Activated T-cell treated with anti-CD3 and anti-CD28 coated beads, Interleukin-2, amount 50 U/mL, for 48 hours (primary cell): ENCODE data around the gene IGFBPL1.
"Not testable (repeated sequence)": the region's sequence is repeated elsewhere in the genome, so short reads cannot be mapped to it uniquely, and the experiment has no call there.

ENCODE experiments used
- DNase-seq, 2 experiments: peaks; one replicate each; pipeline ENCODE4 v3.0.0-alpha.2; 2020

Gene IGFBPL1

DNA sequence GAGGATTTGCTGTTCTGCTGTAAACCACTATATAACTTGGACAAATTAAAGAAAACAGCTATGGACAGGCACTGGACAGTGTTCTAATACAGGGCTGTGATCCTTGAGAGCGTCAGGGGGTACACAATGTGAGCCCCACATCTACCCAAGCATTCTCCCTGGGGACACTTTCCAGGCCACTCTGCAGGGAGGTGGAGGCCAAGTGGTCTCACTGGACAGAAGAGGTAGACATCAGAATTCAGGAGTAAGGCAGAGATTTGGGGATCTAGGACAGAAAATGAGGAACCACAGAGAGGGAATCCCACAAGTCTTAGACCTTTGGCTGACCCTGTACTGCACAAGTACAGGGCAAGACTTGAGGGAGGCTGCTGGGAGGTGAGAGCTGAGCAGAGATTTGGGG is 3.8 kb upstream of the IGFBPL1 start:
- DNase-seq: no peak

DNA sequence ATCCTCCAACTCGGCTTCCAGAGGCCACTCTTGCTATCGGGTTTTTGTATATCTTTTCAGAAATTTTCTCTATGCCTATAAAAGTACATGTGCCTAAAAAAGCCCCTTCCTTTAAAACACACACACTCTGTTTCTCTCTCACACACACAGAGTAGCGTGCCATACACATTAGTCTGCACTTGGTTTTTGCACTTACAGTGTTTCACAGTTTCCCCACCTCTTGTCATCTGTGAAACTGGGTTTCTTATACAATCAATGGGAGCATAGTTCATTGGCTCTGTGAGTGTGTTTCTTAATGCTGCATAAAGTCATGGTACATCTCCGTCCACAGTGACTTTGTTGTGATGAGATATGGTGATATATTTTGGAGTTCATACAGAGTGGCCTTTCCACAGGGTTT is 664 bp upstream of the IGFBPL1 start:
- DNase-seq: no peak

DNA sequence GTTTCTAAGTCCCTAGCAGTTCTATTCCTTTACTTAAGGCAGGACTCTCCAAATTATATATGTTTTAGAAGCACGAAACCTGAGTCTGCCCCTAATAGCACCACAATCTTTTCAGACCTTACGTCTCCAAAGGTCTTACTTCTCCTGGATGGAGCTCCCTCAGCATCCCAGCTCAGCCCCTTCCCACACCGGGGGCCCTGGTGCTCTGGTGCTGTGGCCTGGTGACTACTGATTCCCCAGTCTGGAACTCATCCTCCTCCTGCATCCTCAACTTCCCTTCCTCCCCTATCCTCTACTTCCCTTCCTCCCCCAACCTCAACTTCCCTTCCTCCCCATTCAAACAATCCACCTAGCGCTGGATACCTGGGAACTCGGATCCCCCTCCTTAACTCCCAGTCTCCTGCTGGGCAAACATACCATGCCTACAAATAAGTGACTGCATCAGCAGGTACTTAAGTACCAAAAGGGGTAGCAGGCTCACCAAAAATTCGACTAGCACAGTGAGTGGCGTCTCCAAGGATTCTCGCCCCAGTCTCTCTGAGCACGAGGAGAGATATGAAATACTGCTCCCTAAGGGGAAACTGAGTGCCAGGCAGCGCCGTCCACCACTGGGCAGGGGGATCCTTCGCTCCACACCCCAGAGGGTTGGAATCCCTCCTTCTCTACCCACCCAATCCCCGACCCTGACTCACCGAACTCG is 831 bp downstream of the IGFBPL1 start:
- no peak for DNase-seq

DNA sequence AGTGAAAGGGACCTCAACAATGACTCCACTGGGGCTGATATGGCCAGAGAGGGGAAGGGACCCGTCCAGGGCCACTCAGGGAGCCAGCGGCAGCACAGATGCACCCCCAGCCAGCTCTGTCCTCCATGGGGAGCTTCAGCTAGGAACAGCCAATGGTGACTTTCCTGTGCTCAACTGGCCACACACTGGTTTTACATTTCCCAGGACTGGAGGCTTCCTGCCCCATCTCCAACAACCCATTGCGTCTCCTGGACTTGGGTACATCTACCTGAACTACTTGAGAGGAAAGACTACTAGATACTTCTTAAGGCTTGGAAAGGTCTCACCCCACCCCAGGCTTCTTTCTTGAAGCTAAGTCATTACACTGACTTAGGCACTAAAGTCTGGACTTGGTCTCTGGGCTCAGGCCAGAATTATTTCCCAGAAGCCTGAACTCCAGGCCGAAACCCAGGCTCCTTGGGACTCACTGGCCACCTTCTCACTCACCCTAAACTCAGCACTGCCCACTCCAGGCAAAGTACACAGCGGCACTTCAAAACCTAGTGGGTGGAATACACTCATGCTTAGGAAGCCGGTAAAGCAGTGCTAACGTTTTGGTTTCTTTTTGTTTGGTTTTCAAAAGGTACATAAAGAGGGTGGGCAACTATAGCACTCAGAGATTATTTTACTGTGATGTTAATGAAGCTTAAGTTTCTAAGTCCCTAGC is 1.5 kb downstream of the IGFBPL1 start:
- DNase-seq: no peak

DNA sequence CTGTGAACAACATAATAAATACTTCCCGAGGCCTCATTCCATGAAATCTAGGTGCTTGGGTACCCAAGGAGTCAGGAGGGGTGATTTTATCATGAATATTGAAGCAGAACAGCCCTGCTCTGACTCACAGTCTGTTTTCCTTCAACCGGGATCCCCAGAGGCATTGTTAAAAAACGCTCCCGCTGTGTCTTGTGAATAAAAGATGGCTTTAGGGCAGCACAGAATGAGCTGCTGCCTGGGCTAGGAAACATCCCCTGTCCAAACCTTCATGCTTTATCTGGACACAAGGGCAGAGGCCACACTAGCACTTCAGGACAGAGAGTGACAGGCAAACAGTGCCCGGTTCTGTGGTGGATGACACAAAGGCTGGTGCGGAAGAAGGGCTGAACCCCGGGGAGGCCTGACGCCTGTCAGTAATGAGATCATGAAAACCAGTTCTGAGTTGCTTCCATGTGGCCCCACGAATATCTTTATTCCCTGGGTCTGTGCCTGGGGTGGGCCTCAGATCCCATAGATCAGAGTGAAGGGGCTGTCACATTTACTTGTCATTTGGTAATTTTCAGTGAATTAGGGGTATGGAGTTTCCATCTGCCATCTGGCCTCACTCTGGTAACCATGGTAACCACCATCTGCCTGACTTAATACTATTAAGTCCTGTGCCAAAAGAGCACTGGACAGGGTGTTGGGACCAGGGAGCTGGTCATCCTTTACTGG is 2.6 kb downstream of the IGFBPL1 start:
- DNase-seq: no peak

DNA sequence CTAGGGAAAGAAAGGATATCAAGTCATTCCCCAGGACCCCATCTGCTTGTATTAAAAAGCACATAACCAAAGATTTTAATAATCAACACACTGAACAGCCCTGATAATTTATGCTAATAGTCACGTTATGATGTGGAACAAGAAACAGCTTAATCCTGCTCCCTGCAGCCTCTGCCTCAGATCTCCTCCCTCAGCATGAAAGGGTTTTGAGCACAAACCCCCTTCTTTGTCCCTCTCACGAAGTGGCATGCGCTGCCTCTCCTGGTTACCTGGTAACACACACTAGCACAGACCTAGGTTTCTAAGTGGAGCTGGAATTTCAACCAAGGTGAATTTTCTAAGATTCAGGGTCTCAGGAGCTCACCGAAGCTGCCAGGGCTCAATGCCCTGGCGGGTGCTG is 5.1 kb downstream of the IGFBPL1 start:
- no peak for DNase-seq

DNA sequence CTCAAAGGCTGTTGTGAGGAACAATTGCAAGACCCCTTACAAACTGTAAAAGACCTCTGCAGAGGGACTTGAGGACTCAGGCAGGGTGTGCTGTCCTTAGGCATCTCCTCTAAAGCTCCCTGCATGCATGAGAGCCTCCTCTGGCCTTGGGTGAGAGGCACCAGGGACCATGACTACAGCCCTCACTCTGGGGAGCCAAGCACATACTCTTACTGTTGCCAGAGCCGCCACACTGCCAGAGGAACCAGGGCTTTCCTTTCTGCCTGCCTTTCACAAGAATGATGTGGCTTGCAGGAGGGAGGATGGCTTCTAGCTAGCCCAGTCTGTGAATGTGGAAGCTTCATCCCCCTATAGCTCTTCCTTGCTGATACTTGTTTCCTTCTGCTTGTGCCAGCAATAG is 5.9 kb downstream of the IGFBPL1 start:
- DNase-seq: no peak

DNA sequence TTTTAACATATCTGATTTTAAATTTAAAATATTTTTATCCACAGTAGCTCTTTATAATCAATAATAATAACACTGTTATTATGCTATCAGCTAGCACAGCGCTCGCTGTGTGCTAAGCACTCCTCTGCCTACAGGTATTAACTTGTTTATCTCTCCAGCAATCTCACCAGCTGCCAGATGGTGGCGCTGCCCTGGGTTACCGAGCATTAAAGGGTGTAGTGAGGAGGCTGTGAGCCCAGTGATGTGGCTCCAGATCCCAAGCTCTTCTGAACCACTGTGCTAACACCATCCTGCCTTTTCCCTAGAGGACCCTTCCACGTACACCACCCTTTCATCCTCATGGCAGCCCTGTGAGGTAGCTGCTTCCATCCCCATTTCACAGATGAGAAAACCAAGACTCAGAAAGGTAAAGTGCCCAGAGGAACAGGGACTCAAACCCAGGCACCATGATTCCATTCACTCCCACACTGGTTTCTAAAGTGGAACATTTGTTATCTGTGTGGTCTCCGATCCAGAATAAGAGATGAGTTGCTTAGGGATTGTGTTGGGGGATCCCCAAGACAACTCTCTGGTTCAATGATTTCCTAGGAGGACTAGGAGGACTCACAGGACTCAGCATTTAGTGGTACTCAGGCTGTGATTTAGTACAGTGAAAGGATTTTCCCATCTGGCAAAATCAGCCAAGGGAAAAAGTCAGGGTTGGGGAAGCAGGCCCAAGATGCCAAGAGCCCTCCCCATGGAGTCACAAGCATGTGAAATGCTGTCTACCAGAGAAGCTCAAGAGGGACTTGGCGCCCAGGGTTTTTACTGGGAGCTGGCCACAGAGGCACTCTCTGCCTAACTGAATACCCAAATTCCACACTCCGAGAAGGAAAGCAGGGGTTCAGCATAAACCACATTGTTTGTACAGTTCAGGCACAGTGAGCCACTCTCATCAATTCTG is 7.0 kb downstream of the IGFBPL1 start:
- DNase-seq: peak; percentile 74 to 75

DNA sequence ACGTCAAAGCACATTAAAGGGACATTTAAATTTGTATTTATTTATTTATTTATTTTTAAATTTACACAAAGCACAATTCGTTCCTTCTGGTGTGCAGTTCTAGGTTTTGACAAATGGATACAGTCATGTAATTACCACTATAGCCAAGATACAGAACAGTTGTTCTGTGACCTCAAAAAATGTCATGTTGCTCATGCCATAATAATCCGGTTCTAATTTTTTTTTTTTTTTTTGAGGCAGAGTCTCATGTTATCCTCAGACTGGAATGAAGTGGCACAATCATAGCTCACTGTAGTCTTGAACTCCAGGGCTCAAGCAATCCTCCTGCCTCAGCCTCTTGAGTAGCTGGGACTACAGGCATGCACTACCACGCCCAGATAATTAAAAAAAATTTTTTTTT is 7.8 kb downstream of the IGFBPL1 start:
- no peak for DNase-seq

DNA sequence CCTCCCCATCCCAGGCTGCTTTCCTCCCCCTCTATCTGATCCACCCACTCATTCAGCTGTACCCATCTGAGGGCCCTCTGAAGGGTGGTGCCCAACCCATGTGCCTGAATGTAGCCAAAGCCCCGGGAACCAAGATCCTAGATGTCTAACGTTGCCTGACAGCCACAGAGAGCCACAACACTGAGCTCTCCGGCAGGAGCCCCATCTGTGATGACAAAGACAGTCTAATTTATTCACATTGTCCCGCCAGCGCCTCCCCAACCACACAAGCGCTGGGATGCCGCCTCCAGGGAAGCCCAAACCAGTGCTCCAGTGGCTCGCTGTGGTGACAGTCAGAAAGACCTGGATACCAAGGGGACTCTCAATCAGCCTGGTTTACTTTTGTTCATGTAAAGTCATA is 8.4 kb downstream of the IGFBPL1 start:
- DNase-seq: no peak

DNA sequence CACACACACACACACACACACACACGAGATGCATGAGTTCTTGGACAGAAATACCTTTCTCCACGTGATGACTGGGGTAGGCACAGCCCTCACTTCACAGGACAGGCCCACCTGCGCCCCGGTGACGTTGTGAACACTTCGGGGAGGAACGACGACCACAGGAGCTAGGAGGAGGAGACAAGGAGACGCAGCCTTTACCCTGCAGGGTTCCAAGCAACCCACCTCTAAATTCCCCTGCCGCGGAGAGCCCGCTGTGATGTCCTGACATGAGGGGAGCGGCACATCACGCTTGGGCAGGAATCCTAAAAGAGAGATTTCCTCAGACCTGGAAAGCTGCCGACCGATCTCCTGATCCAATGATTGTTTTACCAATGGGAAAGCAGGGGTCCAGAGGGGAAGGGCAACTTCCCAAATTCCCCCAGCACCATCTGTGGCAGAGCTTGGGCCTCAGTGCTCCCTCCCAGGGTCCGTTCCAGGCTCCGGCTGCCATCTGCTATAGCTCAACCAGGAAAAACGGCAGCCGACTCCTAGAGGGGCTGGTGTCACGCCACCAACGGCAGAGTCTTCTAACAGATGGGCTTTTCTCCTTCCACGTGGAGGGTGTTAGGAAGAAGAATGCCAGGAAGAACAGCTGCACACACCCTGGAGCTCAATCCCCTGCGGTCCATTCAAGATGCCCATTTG is 10.1 kb downstream of the IGFBPL1 start:
- DNase-seq: no peak

DNA sequence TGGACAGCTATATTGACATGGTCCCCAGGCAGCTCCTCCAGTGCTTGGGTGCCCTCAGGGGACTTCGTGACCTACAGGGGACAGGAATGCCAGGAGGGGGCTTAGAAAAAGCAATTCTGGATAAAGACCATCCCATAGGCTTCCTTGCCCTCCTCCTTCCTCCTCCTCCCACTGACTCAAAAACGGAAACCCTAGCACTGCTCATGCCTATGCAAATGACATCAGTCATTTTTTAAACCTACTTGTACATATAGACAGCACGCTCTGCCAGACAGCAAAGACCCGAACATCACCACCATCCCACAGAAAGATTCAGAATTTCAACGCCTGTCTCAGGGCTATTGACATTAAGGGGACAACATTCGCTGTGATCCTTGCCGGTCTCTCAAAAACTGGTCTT is 11.0 kb downstream of the IGFBPL1 start:
- DNase-seq: no peak

DNA sequence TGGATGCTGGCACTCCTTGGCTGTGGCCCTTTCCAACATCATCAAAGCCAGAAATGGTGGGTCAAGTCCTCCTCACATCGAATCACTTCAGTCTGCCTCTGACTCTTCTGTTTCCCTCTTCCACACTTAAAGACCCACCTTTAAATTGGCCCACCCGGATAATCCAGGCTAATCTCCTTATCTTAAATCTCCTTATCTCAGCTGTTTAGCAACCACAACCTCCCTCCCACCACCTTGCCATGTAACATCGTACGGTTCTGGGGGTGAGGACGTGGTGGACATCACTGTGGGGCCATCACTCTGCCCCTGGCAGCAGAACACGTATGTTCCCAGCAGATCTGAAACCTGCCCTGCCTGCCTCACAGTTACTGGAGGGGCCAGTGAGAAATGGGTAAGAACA is 11.5 kb downstream of the IGFBPL1 start:
- no peak for DNase-seq

DNA sequence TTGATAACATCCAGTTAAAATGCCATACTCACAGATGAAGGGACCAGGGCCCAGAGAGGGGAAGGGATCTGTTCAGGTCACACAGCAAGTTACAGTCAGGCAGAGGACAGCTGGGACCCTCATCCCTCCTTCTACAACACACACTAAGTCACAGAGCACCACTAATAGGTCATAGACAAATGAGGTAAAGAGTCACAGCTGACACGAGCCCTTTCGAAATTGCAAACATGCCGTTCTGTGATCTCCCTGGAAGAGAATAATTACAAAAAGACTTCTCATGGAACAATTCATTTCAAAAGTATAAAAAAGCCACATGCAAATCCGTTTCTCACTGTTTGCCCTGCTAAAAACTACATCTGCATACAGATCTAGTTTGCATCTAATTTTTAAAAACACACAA is 15.5 kb downstream of the IGFBPL1 start:
- DNase-seq: no peak

DNA sequence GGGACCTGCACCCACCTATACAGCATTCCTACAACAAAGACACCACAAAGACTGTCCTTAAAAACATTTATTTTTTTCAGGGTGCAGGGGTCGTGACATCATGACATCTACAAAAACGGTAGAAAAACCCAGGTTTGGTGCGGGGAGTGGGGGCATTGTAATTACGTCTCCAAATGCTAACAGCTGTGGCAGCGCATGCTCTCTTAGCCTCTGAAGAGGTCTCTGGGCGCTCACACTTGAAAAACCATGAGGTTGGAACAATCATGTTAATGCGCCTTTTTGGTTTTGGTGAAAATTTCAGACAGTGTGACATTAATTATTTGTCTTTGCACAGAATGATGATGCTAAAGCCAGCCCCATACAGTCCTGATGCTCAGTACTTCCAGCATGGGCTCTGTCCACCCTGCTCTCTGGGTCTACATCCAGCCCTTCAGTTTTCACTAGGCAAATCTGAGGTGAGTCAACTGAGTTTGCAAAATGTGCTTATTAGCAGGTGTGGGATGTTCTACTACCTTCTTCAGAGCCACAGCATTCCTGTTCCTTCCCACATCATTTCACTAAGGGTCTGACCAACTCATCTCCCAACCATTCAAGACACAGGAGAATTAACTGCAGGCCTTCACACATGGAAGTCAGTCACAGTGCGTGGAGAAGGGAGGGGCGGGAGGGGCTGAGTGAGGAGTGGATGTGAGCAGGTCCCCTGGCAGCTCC is 17.6 kb downstream of the IGFBPL1 start:
- no peak for DNase-seq

DNA sequence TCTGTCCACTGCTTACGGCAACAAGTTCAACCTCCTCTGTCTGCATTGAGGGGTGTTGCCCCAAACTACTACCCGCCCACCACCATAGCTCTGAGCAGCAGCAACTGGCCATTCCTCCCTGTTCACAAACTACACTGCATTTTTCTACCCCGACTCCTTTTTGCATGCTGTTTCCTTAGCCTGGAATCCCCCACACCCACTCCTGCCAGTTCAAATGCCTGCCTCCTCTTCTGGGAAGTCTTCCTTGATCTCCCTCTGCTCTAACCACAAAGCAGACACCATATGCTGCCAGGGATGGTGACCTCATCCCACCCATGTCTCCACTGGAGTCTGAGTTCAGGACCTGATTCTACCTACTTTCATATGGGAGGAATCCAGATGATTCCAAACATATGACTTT is 18.5 kb downstream of the IGFBPL1 start:
- DNase-seq: no peak

DNA sequence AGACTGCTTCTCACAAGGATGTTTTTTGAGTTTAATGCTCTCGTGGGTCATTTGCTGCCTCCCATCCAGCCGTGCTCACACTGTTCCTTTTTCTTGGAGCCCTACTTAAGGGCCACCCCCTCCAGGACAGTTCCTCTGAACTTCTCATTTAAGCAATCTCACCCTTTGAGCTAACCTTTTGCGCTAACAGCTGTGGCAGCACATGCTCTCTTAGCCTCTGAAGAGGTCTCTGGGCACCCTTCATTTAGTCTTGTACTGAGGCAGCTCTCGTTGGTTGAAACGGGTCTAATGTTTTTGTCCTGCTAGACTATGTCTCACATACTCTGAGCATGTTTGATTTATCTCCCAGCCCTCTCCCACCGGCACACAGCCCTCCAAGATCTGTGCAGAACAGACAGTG is 19.9 kb downstream of the IGFBPL1 start:
- no peak for DNase-seq

DNA sequence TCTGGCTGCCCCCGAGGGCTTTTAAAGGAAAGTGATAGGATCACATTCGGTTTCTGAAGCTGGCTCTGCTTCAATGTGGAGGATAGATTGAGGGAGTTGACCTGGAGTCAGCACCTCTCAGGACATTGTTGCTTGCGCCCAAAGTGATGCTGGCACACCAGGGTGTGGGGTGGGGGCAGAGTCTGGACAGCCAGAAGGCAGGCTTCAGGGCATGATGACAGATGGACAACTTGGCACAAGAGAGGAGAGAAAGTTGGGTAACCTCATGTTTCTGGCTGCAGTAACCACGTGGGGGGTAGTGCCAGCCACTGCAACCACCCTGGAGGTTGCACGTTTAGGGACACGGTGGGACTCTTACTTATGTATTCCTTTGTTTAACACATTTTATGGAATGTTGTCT is 22.3 kb downstream of the IGFBPL1 start:
- no peak for DNase-seq

DNA sequence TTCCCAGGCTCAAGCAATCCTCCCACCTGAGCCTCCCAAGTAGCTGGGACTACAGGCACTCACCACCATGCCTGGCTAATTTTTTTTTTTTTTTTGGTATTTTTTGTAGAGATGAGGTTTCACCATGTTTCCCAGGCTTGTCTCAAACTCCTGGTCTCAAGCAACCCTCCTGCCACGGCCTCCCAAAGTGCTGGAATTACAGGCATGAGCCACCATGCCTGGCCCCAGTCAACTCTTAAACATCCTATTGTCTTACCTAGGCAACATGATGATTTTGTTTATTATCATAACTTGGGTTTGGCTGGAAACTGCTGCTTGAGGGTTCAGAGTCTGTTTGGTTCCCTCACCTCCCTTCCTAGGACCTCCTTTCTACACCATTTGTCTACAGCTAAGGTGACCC is 25.1 kb downstream of the IGFBPL1 start:
- DNase-seq: not testable (repeated sequence)

DNA sequence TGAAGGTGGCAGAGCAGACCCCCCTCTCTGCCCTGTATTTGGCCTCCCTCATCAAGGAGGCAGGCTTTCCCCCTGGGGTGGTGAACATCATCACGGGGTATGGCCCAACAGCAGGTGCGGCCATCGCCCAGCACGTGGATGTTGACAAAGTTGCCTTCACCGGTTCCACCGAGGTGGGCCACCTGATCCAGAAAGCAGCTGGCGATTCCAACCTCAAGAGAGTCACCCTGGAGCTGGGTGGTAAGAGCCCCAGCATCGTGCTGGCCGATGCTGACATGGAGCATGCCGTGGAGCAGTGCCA is 27.9 kb downstream of the IGFBPL1 start:
- no peak for DNase-seq

DNA sequence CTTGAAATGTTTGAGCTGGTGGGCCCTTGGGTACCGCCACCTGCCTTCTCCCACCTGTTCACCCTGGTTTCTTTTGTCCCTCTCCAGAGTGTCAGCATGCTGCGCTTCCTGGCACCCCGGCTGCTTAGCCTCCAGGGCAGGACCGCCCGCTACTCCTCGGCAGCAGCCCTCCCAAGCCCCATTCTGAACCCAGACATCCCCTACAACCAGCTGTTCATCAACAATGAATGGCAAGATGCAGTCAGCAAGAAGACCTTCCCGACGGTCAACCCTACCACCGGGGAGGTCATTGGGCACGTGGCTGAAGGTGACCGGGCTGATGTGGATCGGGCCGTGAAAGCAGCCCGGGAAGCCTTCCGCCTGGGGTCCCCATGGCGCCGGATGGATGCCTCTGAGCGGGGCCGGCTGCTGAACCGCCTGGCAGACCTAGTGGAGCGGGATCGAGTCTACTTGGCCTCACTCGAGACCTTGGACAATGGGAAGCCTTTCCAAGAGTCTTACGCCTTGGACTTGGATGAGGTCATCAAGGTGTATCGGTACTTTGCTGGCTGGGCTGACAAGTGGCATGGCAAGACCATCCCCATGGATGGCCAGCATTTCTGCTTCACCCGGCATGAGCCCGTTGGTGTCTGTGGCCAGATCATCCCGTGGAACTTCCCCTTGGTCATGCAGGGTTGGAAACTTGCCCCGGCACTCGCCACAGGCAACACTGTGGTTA is 28.4 kb downstream of the IGFBPL1 start:
- DNase-seq: no peak
